GM12873 (cell line): ENCODE measurements around the gene CYP2A6.
"Not testable (repeated sequence)": the region's sequence is repeated elsewhere in the genome, so short reads cannot be mapped to it uniquely, and the experiment has no call there.

Source experiments
- TF ChIP-seq, protein P1 (sequence below): IDR thresholded peaks from 2 replicates; pipeline ENCODE4 v1.5.1; 2012; ENCODE audit warnings: low read depth, mild to moderate bottlenecking, moderate library complexity, low read length, control low read depth; ENCODE audit not compliant: insufficient read depth; ENCODE audit errors: missing control alignments

The CYP2A6 gene, protein sequence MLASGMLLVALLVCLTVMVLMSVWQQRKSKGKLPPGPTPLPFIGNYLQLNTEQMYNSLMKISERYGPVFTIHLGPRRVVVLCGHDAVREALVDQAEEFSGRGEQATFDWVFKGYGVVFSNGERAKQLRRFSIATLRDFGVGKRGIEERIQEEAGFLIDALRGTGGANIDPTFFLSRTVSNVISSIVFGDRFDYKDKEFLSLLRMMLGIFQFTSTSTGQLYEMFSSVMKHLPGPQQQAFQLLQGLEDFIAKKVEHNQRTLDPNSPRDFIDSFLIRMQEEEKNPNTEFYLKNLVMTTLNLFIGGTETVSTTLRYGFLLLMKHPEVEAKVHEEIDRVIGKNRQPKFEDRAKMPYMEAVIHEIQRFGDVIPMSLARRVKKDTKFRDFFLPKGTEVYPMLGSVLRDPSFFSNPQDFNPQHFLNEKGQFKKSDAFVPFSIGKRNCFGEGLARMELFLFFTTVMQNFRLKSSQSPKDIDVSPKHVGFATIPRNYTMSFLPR

DNA sequence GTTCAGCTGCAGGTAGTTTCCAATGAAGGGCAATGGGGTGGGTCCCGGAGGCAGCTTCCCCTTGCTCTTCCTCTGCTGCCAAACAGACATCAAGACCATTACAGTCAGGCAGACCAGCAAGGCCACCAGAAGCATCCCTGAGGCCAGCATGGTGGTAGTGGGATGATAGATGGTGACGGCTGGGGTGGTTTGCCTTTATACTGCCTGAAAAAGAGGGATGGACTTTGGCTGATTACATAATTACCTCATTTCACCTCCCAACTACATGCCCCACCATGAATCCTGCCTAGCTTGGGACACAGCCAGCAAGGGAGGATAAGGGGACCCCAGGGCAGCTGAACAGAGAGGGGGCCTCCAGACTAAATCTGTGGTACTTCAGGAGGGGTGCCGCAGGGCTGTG is at the start of gene CYP2A6:
Gene CYP2A6, minus strand, starts transcription at position 171 of the 400 bp plus-strand sequence. Its CDS starts 21 bp downstream, at position 150.
- TF ChIP-seq, protein P1, sequence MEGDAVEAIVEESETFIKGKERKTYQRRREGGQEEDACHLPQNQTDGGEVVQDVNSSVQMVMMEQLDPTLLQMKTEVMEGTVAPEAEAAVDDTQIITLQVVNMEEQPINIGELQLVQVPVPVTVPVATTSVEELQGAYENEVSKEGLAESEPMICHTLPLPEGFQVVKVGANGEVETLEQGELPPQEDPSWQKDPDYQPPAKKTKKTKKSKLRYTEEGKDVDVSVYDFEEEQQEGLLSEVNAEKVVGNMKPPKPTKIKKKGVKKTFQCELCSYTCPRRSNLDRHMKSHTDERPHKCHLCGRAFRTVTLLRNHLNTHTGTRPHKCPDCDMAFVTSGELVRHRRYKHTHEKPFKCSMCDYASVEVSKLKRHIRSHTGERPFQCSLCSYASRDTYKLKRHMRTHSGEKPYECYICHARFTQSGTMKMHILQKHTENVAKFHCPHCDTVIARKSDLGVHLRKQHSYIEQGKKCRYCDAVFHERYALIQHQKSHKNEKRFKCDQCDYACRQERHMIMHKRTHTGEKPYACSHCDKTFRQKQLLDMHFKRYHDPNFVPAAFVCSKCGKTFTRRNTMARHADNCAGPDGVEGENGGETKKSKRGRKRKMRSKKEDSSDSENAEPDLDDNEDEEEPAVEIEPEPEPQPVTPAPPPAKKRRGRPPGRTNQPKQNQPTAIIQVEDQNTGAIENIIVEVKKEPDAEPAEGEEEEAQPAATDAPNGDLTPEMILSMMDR: not testable (repeated sequence)

DNA sequence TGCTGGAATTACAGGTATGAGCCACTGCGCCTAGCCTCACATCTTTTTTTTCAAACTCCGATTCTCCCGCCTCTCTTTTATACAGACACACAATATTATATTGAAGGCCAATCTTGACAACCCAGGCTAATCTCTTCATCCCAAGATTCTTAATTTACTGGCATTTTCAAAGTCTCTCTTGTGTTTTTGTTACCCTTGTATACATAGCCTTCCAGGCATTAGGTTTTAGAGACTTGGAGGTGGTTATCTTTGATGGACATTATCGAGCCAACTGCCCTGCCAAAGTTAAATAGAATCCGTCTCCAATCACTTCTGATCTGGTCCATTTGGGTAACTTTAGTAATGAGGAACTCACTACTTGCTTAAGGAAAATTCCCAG is 46.2 kb upstream of the CYP2A6 start:
- TF ChIP-seq, protein P1: no peak

DNA sequence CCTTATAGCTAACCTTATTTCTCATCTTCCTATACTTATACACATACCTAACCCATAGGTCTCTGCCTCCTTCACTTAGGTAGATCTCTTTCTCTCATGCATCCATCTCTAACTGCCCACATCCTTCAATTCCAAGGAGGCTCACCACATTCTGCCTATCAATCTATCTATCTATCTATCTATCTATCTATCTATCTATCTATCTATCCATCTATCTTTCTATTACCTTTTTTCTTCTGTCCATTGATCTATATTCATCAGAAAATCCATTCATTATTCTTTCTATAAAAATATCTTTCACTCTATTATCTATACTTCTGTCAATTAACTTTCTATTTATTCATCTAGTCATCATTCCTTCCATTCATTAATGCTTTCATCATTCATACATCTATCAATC is 42.9 kb upstream of the CYP2A6 start:
- TF ChIP-seq, protein P1: no peak

DNA sequence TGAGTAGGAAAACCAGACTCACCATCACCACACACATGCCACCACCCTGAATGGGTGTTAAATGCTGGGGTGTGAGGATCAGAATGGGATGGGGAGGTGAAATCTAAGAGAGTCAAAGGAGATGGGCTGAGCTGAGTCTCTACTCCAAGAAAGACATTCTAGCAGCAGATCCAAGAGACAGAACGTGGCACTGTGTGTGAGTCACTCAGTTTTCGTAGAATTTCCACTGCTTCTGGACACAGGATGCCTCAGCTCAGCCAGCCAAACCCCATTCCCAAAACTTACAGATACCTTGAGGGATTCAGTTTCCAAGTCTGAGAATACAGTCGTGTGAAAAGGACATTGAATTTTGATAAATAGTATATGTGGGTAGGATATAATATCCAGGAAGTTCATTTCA is 39.1 kb upstream of the CYP2A6 start:
- TF ChIP-seq, protein P1: no peak

DNA sequence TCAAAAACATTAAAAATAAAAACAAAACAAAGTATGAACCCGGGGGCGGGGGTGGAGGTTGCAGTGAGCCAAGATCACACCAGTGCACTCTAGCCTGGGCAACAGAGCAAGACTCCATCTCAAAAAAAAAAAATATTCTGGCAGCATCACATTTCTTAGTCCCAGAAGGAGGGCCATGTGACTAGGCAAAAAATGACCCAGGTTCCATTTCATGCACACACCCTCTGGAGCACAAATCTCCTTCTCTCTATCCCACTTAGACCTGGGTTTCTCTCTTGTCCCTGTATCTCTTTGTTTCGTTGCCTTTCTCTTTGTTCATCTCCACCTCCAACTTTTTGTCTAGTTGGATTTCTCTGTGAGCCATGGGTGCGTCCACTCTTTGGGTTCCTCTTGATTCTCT is 37.9 kb upstream of the CYP2A6 start:
- TF ChIP-seq, protein P1: no peak

DNA sequence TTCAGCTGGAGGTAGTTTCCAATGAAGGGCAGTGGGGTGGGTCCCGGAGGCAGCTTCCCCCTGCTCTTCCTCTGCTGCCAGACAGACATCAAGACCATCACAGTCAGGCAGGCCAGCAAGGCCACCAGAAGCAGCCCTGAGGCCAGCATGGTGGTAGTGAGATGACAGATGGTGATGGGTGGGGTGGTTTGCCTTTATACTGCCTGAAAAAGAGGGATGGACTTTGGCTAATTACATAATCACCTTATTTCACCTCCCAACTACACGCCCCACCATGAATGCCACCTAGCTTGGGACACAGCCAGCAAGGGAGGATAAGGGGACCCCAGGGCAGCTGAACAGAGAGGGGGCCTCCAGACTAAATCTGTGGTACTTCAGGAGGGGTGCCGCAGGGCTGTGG is 31.8 kb upstream of the CYP2A6 start, which contains the start of gene CYP2A7:
Gene CYP2A7, minus strand, starts transcription at position 170 of the 400 bp plus-strand sequence. Its CDS starts 21 bp downstream, at position 149.
- TF ChIP-seq, protein P1: not testable (repeated sequence)

DNA sequence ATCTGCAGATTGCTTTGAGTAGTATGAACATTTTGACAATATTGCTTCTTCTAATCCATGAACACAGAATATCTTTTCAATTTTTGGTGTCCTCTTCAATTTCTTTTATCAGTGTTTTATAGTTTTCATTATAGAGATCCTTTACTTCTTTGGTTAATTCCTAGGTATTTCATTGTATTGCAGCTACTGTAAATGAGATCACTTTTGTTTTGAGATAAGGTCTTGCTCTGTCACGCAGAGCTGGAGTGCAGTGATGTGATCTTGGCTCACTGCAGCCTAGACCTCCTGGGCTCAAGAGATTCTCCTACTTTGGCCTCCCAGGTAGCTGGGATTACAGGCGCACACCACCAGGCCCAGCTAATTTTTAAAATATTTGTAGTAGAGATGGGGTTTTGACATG is 22.0 kb upstream of the CYP2A6 start:
- TF ChIP-seq, protein P1: no peak
